ENCODE data around the gene CDC42EP2.

GRCh38 chr11:65362966-65363365 lies 48.3 kb downstream of the CDC42EP2 start:
- no peak for TF ChIP-seq CTCF (IDR thresholded peaks at IDR 0.05)
- no peak for TF ChIP-seq POLR2A (IDR thresholded peaks at IDR 0.05)
